HCT116 (cell line): ENCODE data around the gene MTOR.

Experiments
- CTCF ChIP-seq, 3 experiments: fragments of 200-600 bp in 1 of 3; sonication (generic) in 1 of 3; IDR thresholded peaks in 2 of 3; conservative IDR thresholded peaks in 1 of 3; 2 replicates each; pipeline ENCODE4 v1.5.1; 2012 to 2017; ENCODE audit warnings: low read depth in 2 of 3, low read length in 2 of 3, antibody characterized with exemption in 1 of 3, borderline replicate concordance in 1 of 3, control low read depth in 1 of 3, mild to moderate bottlenecking in 1 of 3, mixed read lengths in 1 of 3, mixed run types in 1 of 3, moderate library complexity in 1 of 3; ENCODE audit not compliant: insufficient read depth in 1 of 3
- EZH2 ChIP-seq: fragments of 200-600 bp; sonication (generic); IDR thresholded peaks from 2 replicates; pipeline ENCODE4 v1.6.1; 2017; ENCODE audit warnings: antibody characterized with exemption, mixed run types
- MAX ChIP-seq: IDR thresholded peaks from 2 replicates; pipeline ENCODE4 v1.6.1; 2012
- POLR2A ChIP-seq: IDR thresholded peaks from 2 replicates; pipeline ENCODE4 v1.7.0; 2011; ENCODE audit warnings: borderline replicate concordance; ENCODE audit not compliant: insufficient read depth, insufficient read length; ENCODE audit errors: extremely low read depth

- TF ChIP-seq MAX (no peak), POLR2A (no peak), EZH2 (no peak), CTCF (IDR thresholded peaks at IDR 0.05 in 2 of 3, conservative IDR thresholded peaks at IDR 0.05 in 1 of 3; ENCODE audit: borderline replicate concordance in 1 of 3, insufficient read depth in 1 of 3, low read depth in 2 of 3, low read length in 2 of 3) (no peak)
Observed at GRCh38 chr1:11130406-11130805, 131.9 kb downstream of the MTOR start.
